Suprapubic skin (tissue), 4 donors: ENCODE results near the gene SCN4B. TPM values are rescaled to one million over a fixed set of nuclear protein-coding genes. Genes with fewer than 3 reads are reported as not detected.

Experiments
- DNase-seq, 2 donors: peaks; one replicate each; pipeline ENCODE4 v3.0.0-alpha.2; 2019; ENCODE audit warnings: low spot score in 2 of 2
- H3K27ac ChIP-seq: fragments of 200-600 bp; sonication (generic); one replicate; pipeline ENCODE4 v1.5.1; 2019
- H3K27me3 ChIP-seq: fragments of 200-600 bp; sonication (generic); one replicate; pipeline ENCODE4 v1.5.1; 2019
- H3K36me3 ChIP-seq: fragments of 200-600 bp; sonication (generic); one replicate; pipeline ENCODE4 v1.5.1; 2019
- H3K4me1 ChIP-seq: fragments of 200-600 bp; sonication (generic); one replicate; pipeline ENCODE4 v1.5.1; 2019
- H3K4me3 ChIP-seq: fragments of 200-600 bp; sonication (generic); one replicate; pipeline ENCODE4 v1.5.1; 2019; ENCODE audit warnings: mild to moderate bottlenecking
- H3K9me3 ChIP-seq: fragments of 200-600 bp; sonication (generic); one replicate; pipeline ENCODE4 v1.5.1; 2019
- EP300 ChIP-seq: sonication (generic); formaldehyde crosslinking; IDR thresholded peaks from one replicate; pipeline ENCODE4 v1.6.1; 2017; ENCODE audit warnings: antibody characterized with exemption
- POLR2A ChIP-seq, 2 donors: fragments of 450-650 bp; IDR thresholded peaks; one replicate each; pipeline ENCODE4 v1.6.1; 2017; ENCODE audit warnings: antibody characterized with exemption in 2 of 2, mild to moderate bottlenecking in 2 of 2, moderate library complexity in 2 of 2
- POLR2AphosphoS5 ChIP-seq, 3 donors: sonication (generic); formaldehyde crosslinking; IDR thresholded peaks; one replicate each; pipeline ENCODE4 v1.6.1; 2017; ENCODE audit warnings: antibody characterized with exemption in 3 of 3
- WGBS: methylation state at CpG from one replicate; pipeline ENCODE4 v1.1.5; 2018; 5-methylcytosine and 5-hydroxymethylcytosine counted together
- total RNA-seq, 4 donors: library from RNA; depleted of rRNA; stranded (reverse); fragments of >200 nt; gene quantifications; one replicate each; pipeline ENCODE4 v1.1.0, GENCODE V29; 2016
- TF ChIP-seq, protein P1 (sequence below), 2 donors: fragments of 200-600 bp in 1 of 2; fragments of 450-650 bp in 1 of 2; sonication (generic) in 1 of 2; IDR thresholded peaks; one replicate each; pipeline ENCODE4 v1.5.1; 2016 to 2019; ENCODE audit warnings: antibody characterized with exemption in 2 of 2, mild to moderate bottlenecking in 1 of 2, moderate library complexity in 1 of 2

SCN4B gene
- total RNA-seq, 4 donors from 2014 or later = 1.5 to 1.8 (median 1.5) TPM

DNA sequence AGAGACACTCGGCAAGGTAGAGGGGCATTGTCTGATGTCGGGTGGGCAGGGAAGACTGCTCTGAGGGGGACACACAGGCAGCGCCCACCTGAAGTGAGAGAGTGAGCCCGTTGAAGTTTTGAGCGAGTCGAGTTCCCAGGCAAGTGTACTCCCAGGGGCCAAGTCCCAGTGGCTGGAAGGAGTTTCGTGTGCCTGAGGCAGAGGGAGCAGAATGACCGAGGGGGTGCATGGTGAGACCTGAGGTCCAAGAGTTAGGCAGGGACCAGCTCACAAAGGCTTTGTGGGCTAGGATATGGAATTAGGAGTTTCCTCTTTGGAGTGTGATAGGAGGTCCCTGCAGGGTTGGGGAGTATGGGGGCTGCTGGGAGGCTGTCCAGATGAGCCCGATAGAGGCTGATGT, 17.6 kb upstream of the SCN4B start:
- H3K9me3 ChIP-seq = no peaks in the 10 kb centered on the region
- no peak for TF ChIP-seq EP300
- TF ChIP-seq, protein P1, sequence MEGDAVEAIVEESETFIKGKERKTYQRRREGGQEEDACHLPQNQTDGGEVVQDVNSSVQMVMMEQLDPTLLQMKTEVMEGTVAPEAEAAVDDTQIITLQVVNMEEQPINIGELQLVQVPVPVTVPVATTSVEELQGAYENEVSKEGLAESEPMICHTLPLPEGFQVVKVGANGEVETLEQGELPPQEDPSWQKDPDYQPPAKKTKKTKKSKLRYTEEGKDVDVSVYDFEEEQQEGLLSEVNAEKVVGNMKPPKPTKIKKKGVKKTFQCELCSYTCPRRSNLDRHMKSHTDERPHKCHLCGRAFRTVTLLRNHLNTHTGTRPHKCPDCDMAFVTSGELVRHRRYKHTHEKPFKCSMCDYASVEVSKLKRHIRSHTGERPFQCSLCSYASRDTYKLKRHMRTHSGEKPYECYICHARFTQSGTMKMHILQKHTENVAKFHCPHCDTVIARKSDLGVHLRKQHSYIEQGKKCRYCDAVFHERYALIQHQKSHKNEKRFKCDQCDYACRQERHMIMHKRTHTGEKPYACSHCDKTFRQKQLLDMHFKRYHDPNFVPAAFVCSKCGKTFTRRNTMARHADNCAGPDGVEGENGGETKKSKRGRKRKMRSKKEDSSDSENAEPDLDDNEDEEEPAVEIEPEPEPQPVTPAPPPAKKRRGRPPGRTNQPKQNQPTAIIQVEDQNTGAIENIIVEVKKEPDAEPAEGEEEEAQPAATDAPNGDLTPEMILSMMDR (IDR thresholded peaks at IDR 0.05) = no peak
- no peak for TF ChIP-seq POLR2AphosphoS5 (IDR thresholded peaks at IDR 0.05)
- TF ChIP-seq POLR2A (IDR thresholded peaks at IDR 0.05) = no peak
- H3K27me3 ChIP-seq = peaks cover 10% of the 10 kb centered on the region
- DNase-seq = no peak
- peaks cover 24% of the 10 kb centered on the region for H3K4me1 ChIP-seq
- H3K36me3 ChIP-seq = no peaks in the 10 kb centered on the region
- no peak overlapping the region for H3K4me3 ChIP-seq
- WGBS = 90% methylated on average over 9 of the region's 9 CpGs
- no peak overlapping the region for H3K27ac ChIP-seq

DNA sequence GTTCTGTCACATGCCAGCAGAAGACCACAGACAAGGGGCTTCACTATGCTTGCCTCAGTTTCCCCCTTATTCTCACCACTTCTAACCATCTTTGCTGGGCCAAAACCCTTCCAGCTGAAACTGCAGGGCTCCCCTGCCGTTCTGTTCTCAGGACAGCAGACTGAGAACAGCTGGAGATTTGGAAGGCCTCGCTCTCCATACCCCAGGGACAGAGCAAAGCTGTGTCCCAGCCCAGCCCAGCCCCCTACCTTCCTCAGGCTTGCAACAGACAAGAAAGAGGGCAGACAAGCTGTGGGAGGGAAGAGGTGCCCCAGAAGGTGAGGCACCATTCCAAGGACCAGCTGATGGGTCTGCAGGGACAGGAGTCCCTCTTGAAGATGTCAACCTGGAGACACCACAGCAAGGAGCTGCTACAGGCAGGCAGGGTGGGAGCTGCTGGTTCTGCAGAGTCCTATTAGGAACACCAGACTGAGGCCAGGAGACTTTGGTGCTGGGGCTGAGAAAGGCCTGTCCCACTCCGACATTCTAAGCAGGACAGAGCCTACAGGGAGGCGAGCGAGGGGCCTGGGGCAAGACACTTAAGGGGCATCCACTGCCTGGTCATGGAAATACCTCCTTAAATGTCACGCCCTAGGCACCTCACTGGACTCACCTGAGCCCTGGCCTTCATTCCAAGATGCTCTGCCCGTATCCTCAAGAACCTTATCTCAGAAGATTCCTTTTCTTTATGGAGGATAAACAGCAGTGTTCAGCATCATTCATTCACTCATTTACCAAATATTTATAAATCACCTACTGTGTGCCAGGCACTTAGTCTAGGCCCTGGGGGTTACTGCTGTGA, 16.9 kb upstream of the SCN4B start:
- H3K4me1 ChIP-seq = peaks cover 18% of the 10 kb centered on the region
- H3K27me3 ChIP-seq = peaks cover 10% of the 10 kb centered on the region
- WGBS = 84% methylated on average over 7 of the region's 7 CpGs
- H3K4me3 ChIP-seq = no peak overlapping the region
- no peak for TF ChIP-seq EP300
- TF ChIP-seq, protein P1 (IDR thresholded peaks at IDR 0.05) = no peak
- TF ChIP-seq POLR2AphosphoS5 (IDR thresholded peaks at IDR 0.05) = no peak
- TF ChIP-seq POLR2A (IDR thresholded peaks at IDR 0.05) = no peak
- H3K9me3 ChIP-seq = no peaks in the 10 kb centered on the region
- DNase-seq = no peak
- no peak overlapping the region for H3K27ac ChIP-seq
- no peaks in the 10 kb centered on the region for H3K36me3 ChIP-seq

DNA sequence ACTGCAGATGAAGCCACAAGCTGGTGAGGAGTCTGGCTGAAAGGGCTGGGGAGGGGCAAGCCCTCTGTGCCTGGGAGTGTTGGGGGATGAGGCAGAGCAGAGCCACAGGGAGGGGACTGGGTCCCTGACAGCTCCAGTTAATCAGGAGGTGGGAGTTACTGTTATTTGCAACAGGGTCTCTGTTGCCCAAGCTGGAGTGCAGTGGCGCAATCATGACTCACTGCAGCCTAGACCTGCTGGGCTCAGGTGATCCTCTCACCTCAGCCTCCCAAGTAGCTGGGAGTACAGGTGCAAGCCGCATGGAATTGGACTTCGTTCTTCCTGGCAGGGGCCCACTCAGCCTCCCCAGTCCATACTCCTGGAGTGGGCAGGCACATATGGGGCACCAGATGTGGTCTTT, 16.1 kb upstream of the SCN4B start:
- 70% methylated on average over 3 of the region's 3 CpGs for WGBS
- DNase-seq = no peak
- H3K4me3 ChIP-seq = no peak overlapping the region
- H3K36me3 ChIP-seq = no peaks in the 10 kb centered on the region
- H3K9me3 ChIP-seq = no peaks in the 10 kb centered on the region
- H3K27me3 ChIP-seq = peaks cover 10% of the 10 kb centered on the region
- TF ChIP-seq POLR2A (IDR thresholded peaks at IDR 0.05) = no peak
- no peak for TF ChIP-seq POLR2AphosphoS5 (IDR thresholded peaks at IDR 0.05)
- no peak overlapping the region for H3K27ac ChIP-seq
- peaks cover 18% of the 10 kb centered on the region for H3K4me1 ChIP-seq

DNA sequence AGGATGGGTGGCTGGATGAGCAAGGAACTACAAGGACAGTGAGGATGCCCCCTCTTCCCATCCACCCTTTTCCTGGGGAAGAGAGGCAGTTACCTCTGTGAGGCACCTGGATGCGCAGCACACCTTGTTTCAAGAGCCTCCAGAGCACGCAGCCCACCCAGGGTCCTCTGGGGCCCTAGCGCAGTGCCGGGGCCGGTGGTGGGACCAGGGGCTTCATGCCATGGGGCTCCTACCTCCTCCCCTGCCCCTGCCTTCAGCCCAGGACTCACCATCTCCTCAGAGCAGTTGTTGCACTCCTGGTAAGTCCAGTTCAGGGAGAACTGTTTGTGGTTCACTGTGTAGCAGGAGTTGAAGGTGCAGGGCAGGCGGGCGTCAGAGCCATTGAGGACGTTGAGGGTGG, 15.7 kb upstream of the SCN4B start:
- Histone ChIP-seq H3K4me1 (peaks cover 18% of the 10 kb centered on the region), H3K36me3 (no peaks in the 10 kb centered on the region), H3K9me3 (no peaks in the 10 kb centered on the region), H3K4me3 (no peak overlapping the region), H3K27ac (no peak overlapping the region), H3K27me3 (peaks cover 10% of the 10 kb centered on the region)
- no peak for TF ChIP-seq POLR2A (IDR thresholded peaks at IDR 0.05)
- TF ChIP-seq POLR2AphosphoS5 (IDR thresholded peaks at IDR 0.05) = no peak
- no peak for TF ChIP-seq EP300
- TF ChIP-seq, protein P1 (IDR thresholded peaks at IDR 0.05) = no peak
- no peak for DNase-seq
- WGBS = 90% methylated on average over 4 of the region's 8 CpGs

- no peak for TF ChIP-seq EP300
- TF ChIP-seq POLR2AphosphoS5 (IDR thresholded peaks at IDR 0.05) = no peak
- no peak for TF ChIP-seq POLR2A (IDR thresholded peaks at IDR 0.05)
- TF ChIP-seq, protein P1 (IDR thresholded peaks at IDR 0.05) = no peak
- DNase-seq = no peak
- Histone ChIP-seq H3K27ac (no peak overlapping the region), H3K4me3 (no peak overlapping the region), H3K27me3 (peaks cover 10% of the 10 kb centered on the region), H3K36me3 (no peaks in the 10 kb centered on the region), H3K4me1 (peaks cover 16% of the 10 kb centered on the region), H3K9me3 (no peaks in the 10 kb centered on the region)
- WGBS = 95% methylated on average over 12 of the region's 12 CpGs
Measured at GRCh38 chr11:118167906-118168305, 15.3 kb upstream of the SCN4B start.
